SU-DHL-6 (cell line): ENCODE data around the gene NUDT8.

Source experiments
- H2AFZ ChIP-seq: fragments of 200-600 bp; sonication (generic); 2 replicates; pipeline ENCODE4 v1.6.1; 2014; ENCODE audit warnings: low read depth, mild to moderate bottlenecking, moderate library complexity, mixed read lengths, antibody characterized with exemption, low read length; ENCODE audit not compliant: severe bottlenecking
- H3F3A ChIP-seq: fragments of 200-600 bp; shearing (Covaris generic); 2 replicates; pipeline ENCODE4 v1.6.0; 2016; ENCODE audit warnings: antibody characterized with exemption, mild to moderate bottlenecking; ENCODE audit not compliant: insufficient read depth
- H3K27ac ChIP-seq: fragments of 200-600 bp; sonication (generic); 2 replicates; pipeline ENCODE4 v1.5.1; 2016; ENCODE audit warnings: low read depth, mild to moderate bottlenecking, low read length, moderate library complexity, mixed read lengths
- H3K27me3 ChIP-seq: fragments of 200-600 bp; sonication (generic), shearing (Covaris generic); 2 replicates; pipeline ENCODE4 v1.6.0; 2014; ENCODE audit warnings: mild to moderate bottlenecking, low read length
- H3K36me3 ChIP-seq: fragments of 200-600 bp; sonication (generic); 2 replicates; pipeline ENCODE4 v1.6.1; 2014; ENCODE audit warnings: mild to moderate bottlenecking, low read length, mixed read lengths
- H3K4me2 ChIP-seq: fragments of 300-600, 200-600 bp; shearing (Covaris generic), sonication (generic); 2 replicates; pipeline ENCODE4 v1.6.0; 2014; ENCODE audit warnings: low read length, low read depth, mild to moderate bottlenecking; ENCODE audit not compliant: poor library complexity, severe bottlenecking
- H3K4me3 ChIP-seq: fragments of 200-600 bp; sonication (generic); 2 replicates; pipeline ENCODE4 v1.5.1; 2014; ENCODE audit warnings: antibody characterized with exemption, low read length, mild to moderate bottlenecking, mixed read lengths; ENCODE audit not compliant: insufficient read depth, poor library complexity, severe bottlenecking
- H3K79me2 ChIP-seq: fragments of 200-600 bp; sonication (generic); 2 replicates; pipeline ENCODE4 v1.6.1; 2014; ENCODE audit warnings: mild to moderate bottlenecking, low read length, moderate library complexity; ENCODE audit not compliant: insufficient read depth
- H3K9ac ChIP-seq: fragments of 200-600 bp; sonication (generic); 2 replicates; pipeline ENCODE4 v1.7.0; 2014; ENCODE audit warnings: mild to moderate bottlenecking, low read length
- H3K9me2 ChIP-seq: fragments of 200-600 bp; sonication (generic); replicated peaks from 2 replicates; pipeline ENCODE4 v1.6.1; 2014; ENCODE audit warnings: low read length; ENCODE audit not compliant: insufficient read depth
- H3K9me3 ChIP-seq: fragments of 200-600 bp; sonication (generic); 2 replicates; pipeline ENCODE4 v1.6.1; 2014; ENCODE audit warnings: low read length, mixed read lengths; ENCODE audit not compliant: insufficient read depth
- H4K20me1 ChIP-seq: fragments of 200-600 bp; sonication (generic); 2 replicates; pipeline ENCODE4 v1.6.1; 2014; ENCODE audit warnings: low read depth, mild to moderate bottlenecking, antibody characterized with exemption, low read length, moderate library complexity, mixed read lengths
- CTCF ChIP-seq: fragments of 200-600 bp; sonication (generic); IDR thresholded peaks from one replicate; pipeline ENCODE4 v1.5.1; 2017; ENCODE audit warnings: antibody characterized with exemption, mild to moderate bottlenecking, low read length, moderate library complexity; ENCODE audit not compliant: insufficient read depth, poor library complexity, severe bottlenecking
- EZH2phosphoT487 ChIP-seq: fragments of 200-600 bp; sonication (generic), shearing (Covaris generic); conservative IDR thresholded peaks from 2 replicates; pipeline ENCODE4 v1.6.1; 2018; ENCODE audit warnings: mild to moderate bottlenecking, antibody characterized with exemption, low read length, moderate library complexity, mixed read lengths

NUDT8 gene

GRCh38 chr11:67673902-67674301 lies 44.2 kb upstream of the NUDT8 start:
- Histone ChIP-seq H3K9me2 (no peaks in the 10 kb centered on the region), H2AFZ (no peak overlapping the region), H3K36me3 (no peaks in the 10 kb centered on the region), H3K79me2 (no peaks in the 10 kb centered on the region), H3K4me3 (no peak overlapping the region), H3K27me3 (no peaks in the 10 kb centered on the region), H4K20me1 (no peaks in the 10 kb centered on the region), H3K27ac (no peak overlapping the region), H3K9me3 (no peaks in the 10 kb centered on the region), H3K4me2 (no peak overlapping the region), H3K9ac (no peak overlapping the region), H3F3A (no peaks in the 10 kb centered on the region)
- TF ChIP-seq CTCF (no peak), EZH2phosphoT487 (no peak)

DNA sequence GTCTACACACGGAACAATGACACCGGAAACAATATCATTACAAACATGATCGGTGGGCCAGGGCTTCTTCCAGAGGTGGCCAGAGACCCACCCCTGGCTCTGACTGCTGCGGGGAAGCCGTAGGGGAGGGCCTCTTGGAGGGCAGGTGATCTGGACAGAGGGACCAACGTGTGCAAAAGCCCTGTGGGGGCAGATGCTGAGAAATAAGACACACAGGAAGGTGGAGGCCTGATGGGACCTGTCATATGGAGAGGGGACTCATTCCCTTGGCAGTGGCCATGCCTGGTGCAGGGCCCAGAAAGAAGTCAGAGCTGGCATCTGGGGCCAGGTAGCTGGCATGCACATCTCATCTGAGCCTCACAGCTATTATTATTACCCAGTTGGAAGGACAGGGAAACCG lies 43.6 kb upstream of the NUDT8 start:
- TF ChIP-seq EZH2phosphoT487 (no peak), CTCF (no peak)
- H3K79me2 ChIP-seq, result no peaks in the 10 kb centered on the region
- no peak overlapping the region for H3K27ac ChIP-seq
- no peak overlapping the region for H3K4me3 ChIP-seq
- no peaks in the 10 kb centered on the region for H3K9me3 ChIP-seq
- no peaks in the 10 kb centered on the region for H3F3A ChIP-seq
- no peak overlapping the region for H3K9ac ChIP-seq
- H3K36me3 ChIP-seq, result no peaks in the 10 kb centered on the region
- H4K20me1 ChIP-seq, result no peaks in the 10 kb centered on the region
- H3K27me3 ChIP-seq, result no peaks in the 10 kb centered on the region
- no peaks in the 10 kb centered on the region for H3K9me2 ChIP-seq
- H2AFZ ChIP-seq, result no peak overlapping the region
- no peak overlapping the region for H3K4me2 ChIP-seq

DNA sequence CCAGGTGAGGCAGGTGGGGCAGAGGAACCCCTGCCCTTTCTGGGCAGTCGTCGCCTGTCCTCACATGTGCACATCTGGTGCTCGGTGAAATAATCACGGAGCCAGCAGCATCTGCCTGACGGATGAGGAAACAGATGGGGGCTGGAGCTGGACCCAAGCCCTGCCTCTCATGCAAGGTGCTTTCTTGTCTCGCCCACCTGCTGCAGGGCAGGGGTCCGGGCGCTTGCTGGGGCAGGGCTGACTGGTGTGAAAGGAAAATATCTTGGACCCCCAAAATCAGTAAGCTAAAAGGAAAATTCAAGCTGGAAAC lies 41.4 kb upstream of the NUDT8 start:
- Histone ChIP-seq H3K27ac (no peak overlapping the region), H4K20me1 (no peaks in the 10 kb centered on the region), H3K36me3 (no peaks in the 10 kb centered on the region), H3K9ac (no peak overlapping the region), H3K9me3 (no peaks in the 10 kb centered on the region), H2AFZ (no peak overlapping the region), H3K9me2 (no peaks in the 10 kb centered on the region), H3K79me2 (no peaks in the 10 kb centered on the region), H3K4me3 (no peak overlapping the region), H3K4me2 (no peak overlapping the region), H3F3A (no peaks in the 10 kb centered on the region), H3K27me3 (no peaks in the 10 kb centered on the region)
- TF ChIP-seq EZH2phosphoT487 (no peak), CTCF (no peak)
